SK-N-SH (cell line): ENCODE data around the gene TWNK. TPM values are rescaled to one million over a fixed set of nuclear protein-coding genes. Genes with fewer than 3 reads are reported as not detected.

ENCODE experiments used
- CTCF ChIA-PET: fragments of 300-600, 350-600 bp; formaldehyde crosslinking; extraction: SDS; loops from one replicate; lab custom pipeline; 2021; lab: Yijun Ruan, JAX
- POLR2A ChIA-PET: fragments of 350-600 bp; sonication (Branson Sonifier 250); formaldehyde crosslinking; extraction: SDS; loops from one replicate; lab custom pipeline; 2020; ENCODE audit warnings: antibody characterized with exemption, inconsistent platforms; lab: Yijun Ruan, JAX
- DNase-seq: peaks from one replicate; pipeline ENCODE4 v3.0.0; 2012
- H2AFZ ChIP-seq: fragments of 200-600 bp; sonication (generic); 2 replicates; pipeline ENCODE4 v1.8.1; 2016; ENCODE audit warnings: antibody characterized with exemption, mild to moderate bottlenecking, low read depth
- H3F3A ChIP-seq: fragments of 200-600 bp; sonication (generic); replicated peaks from 2 replicates; pipeline ENCODE3; 2016; ENCODE audit warnings: antibody characterized with exemption, mild to moderate bottlenecking; ENCODE audit not compliant: insufficient read depth
- H3K27ac ChIP-seq, 2 experiments: fragments of 200-500 bp in 1 of 2; fragments of 200-600 bp in 1 of 2; sonication (Bioruptor generic) in 1 of 2; sonication (generic), shearing (Covaris generic) in 1 of 2; 2 replicates each; pipeline versions ENCODE4 v1.5.1 to v1.6.1; 2014 to 2016; ENCODE audit warnings: low read depth in 2 of 2, inconsistent platforms in 1 of 2, low read length in 1 of 2, mild to moderate bottlenecking in 1 of 2, mixed read lengths in 1 of 2
- H3K27me3 ChIP-seq: fragments of 200-600 bp; sonication (generic), shearing (Covaris generic); 2 replicates; pipeline ENCODE4 v1.6.1; 2016; ENCODE audit warnings: mixed run types; ENCODE audit not compliant: insufficient read depth
- H3K36me3 ChIP-seq, 2 experiments: fragments of 200-500 bp in 1 of 2; fragments of 200-600 bp in 1 of 2; sonication (Bioruptor generic) in 1 of 2; sonication (generic) in 1 of 2; replicated peaks in 1 of 2; 2 replicates each; pipeline versions ENCODE3 to v1.5.1; 2014 to 2016; ENCODE audit warnings: low read length in 1 of 2, mild to moderate bottlenecking in 1 of 2; ENCODE audit not compliant: insufficient read depth in 2 of 2, control insufficient read depth in 1 of 2
- H3K4me1 ChIP-seq, 2 experiments: fragments of 200-500 bp in 1 of 2; fragments of 200-600 bp in 1 of 2; sonication (Bioruptor generic) in 1 of 2; sonication (generic), shearing (Covaris generic) in 1 of 2; 2 replicates each; pipeline versions ENCODE4 v1.5.1 to v1.6.1; 2014 to 2016; ENCODE audit warnings: low read depth in 1 of 2, low read length in 1 of 2, mixed run types in 1 of 2; ENCODE audit not compliant: insufficient read depth in 2 of 2, control insufficient read depth in 1 of 2
- H3K4me2 ChIP-seq: fragments of 200-600 bp; sonication (generic), shearing (Covaris generic); 2 replicates; pipeline ENCODE4 v1.6.1; 2017; ENCODE audit warnings: mixed run types
- H3K4me3 ChIP-seq, 2 experiments: fragments of 200-500 bp in 1 of 2; fragments of 200-600 bp in 1 of 2; sonication (Bioruptor generic) in 1 of 2; sonication (generic), shearing (Covaris generic) in 1 of 2; 2 replicates each; pipeline versions ENCODE4 v1.5.1 to v1.8.1; 2014 to 2016; ENCODE audit warnings: low read depth in 2 of 2, inconsistent platforms in 1 of 2, low read length in 1 of 2, mild to moderate bottlenecking in 1 of 2, mixed read lengths in 1 of 2, moderate library complexity in 1 of 2
- H3K79me2 ChIP-seq: fragments of 200-600 bp; sonication (generic); 2 replicates; pipeline ENCODE4 v1.8.1; 2017; ENCODE audit warnings: mild to moderate bottlenecking; ENCODE audit not compliant: insufficient read depth
- H3K9ac ChIP-seq: fragments of 200-600 bp; sonication (generic); 2 replicates; pipeline ENCODE4 v1.6.1; 2017; ENCODE audit warnings: mixed run types
- H3K9me2 ChIP-seq: fragments of 200-600 bp; sonication (generic); 2 replicates; pipeline ENCODE4 v1.6.1; 2017; ENCODE audit warnings: mixed run types
- H3K9me3 ChIP-seq: fragments of 200-600 bp; sonication (generic); 2 replicates; pipeline ENCODE4 v1.6.1; 2017; ENCODE audit warnings: mixed run types, mild to moderate bottlenecking, moderate library complexity
- H4K20me1 ChIP-seq: fragments of 200-600 bp; sonication (generic); 2 replicates; pipeline ENCODE4 v1.6.1; 2017; ENCODE audit warnings: mild to moderate bottlenecking, mixed run types; ENCODE audit not compliant: insufficient read depth
- ELF1 ChIP-seq: IDR thresholded peaks from 2 replicates; pipeline ENCODE4 v1.4.0; 2012
- EP300 ChIP-seq, 2 experiments: IDR thresholded peaks; 2 replicates each; pipeline versions ENCODE4 v1.4.0 to v1.6.1; 2012; ENCODE audit warnings: borderline replicate concordance in 1 of 2, low read depth in 1 of 2, low read length in 1 of 2
- EZH2phosphoT487 ChIP-seq: fragments of 200-600 bp; sonication (generic); IDR thresholded peaks from 2 replicates; pipeline ENCODE4 v1.6.1; 2017; ENCODE audit warnings: low read depth, mixed run types, mild to moderate bottlenecking, antibody characterized with exemption, moderate library complexity, borderline replicate concordance
- FOSL2 ChIP-seq: IDR thresholded peaks from 2 replicates; pipeline ENCODE4 v1.4.0; 2012; ENCODE audit warnings: low read depth, mild to moderate bottlenecking, moderate library complexity, borderline replicate concordance
- FOXJ3 ChIP-seq: sonication (generic); formaldehyde crosslinking; IDR thresholded peaks from 2 replicates; pipeline ENCODE4 v1.5.1; 2020; ENCODE audit warnings: mild to moderate bottlenecking, missing genetic modification reagents
- GABPA ChIP-seq: IDR thresholded peaks from 2 replicates; pipeline ENCODE4 v1.4.0; 2012; ENCODE audit warnings: low read depth, mild to moderate bottlenecking
- MXI1 ChIP-seq: IDR thresholded peaks from 2 replicates; pipeline ENCODE4 v1.6.1; 2012; ENCODE audit warnings: mild to moderate bottlenecking, low read depth, low read length, improper control_type of control experiment
- PBX3 ChIP-seq: IDR thresholded peaks from 2 replicates; pipeline ENCODE4; 2012
- RAD21 ChIP-seq: IDR thresholded peaks from 2 replicates; pipeline ENCODE4 v1.6.1; 2012; ENCODE audit warnings: mild to moderate bottlenecking, low read length
- REST ChIP-seq: IDR thresholded peaks from 2 replicates; pipeline ENCODE4 v1.6.1; 2012; ENCODE audit warnings: mild to moderate bottlenecking, low read depth, low read length, moderate library complexity
- SIN3A ChIP-seq: IDR thresholded peaks from 2 replicates; pipeline ENCODE4 v1.6.1; 2012; ENCODE audit warnings: low read depth, mild to moderate bottlenecking, low read length, moderate library complexity, borderline replicate concordance
- TAF1 ChIP-seq: IDR thresholded peaks from 2 replicates; pipeline ENCODE4 v1.6.1; 2012; ENCODE audit warnings: low read depth, mild to moderate bottlenecking, low read length, moderate library complexity, borderline replicate concordance
- TCF12 ChIP-seq: IDR thresholded peaks from 2 replicates; pipeline ENCODE4 v1.4.0; 2012
- TEAD4 ChIP-seq: IDR thresholded peaks from 2 replicates; pipeline ENCODE4 v1.4.0; 2012; ENCODE audit warnings: mild to moderate bottlenecking, borderline replicate concordance; ENCODE audit not compliant: insufficient read depth
- YY1 ChIP-seq: IDR thresholded peaks from 2 replicates; pipeline ENCODE4 v1.4.0; 2012; ENCODE audit warnings: low read depth, mild to moderate bottlenecking
- WGBS: methylation state at CpG from one replicate; pipeline ENCODE4 v1.1.6; 2017; ENCODE audit warnings: low lambda C conversion rate; 5-methylcytosine and 5-hydroxymethylcytosine counted together
- polyA plus RNA-seq, 3 experiments: library from polyadenylated mRNA; depleted of rRNA; stranded (reverse); fragments of >200 nt; gene quantifications; 2 replicates each; pipeline ENCODE4 v1.2.3, GENCODE V29; 2012
- TF ChIP-seq, protein P1 (sequence below): IDR thresholded peaks from 2 replicates; pipeline ENCODE4 v1.4.0; 2012; ENCODE audit warnings: low read depth
- TF ChIP-seq, protein P2 (sequence below): IDR thresholded peaks from 2 replicates; pipeline ENCODE4 v1.4.0; 2012; ENCODE audit warnings: low read depth, borderline replicate concordance
- TF ChIP-seq, protein P3 (sequence below): fragments of 150-350 bp; IDR thresholded peaks from 2 replicates; pipeline ENCODE4 v1.6.1; 2017; ENCODE audit warnings: antibody characterized with exemption, low read length, low read depth, borderline replicate concordance

TWNK gene
- polyA plus RNA-seq, 1 of the 3 experiments (the other 2 are of a cell fraction), result 16.4 TPM

GRCh38 chr10:100945754-100946153 lies 41.6 kb upstream of the TWNK start:
- no peaks in the 10 kb centered on the region for H3K27me3 ChIP-seq
- no peaks in the 10 kb centered on the region for H4K20me1 ChIP-seq
- H3K36me3 ChIP-seq, result peaks cover 76 to 77% of the 10 kb centered on the region in 2 experiments
- no peak overlapping the region for H2AFZ ChIP-seq
- no peaks in the 10 kb centered on the region for H3K9me3 ChIP-seq
- no peak overlapping the region for H3K27ac ChIP-seq
- no peak overlapping the region for H3K9ac ChIP-seq
- H3K79me2 ChIP-seq, result 0 out of 2 replicates have a peak, but pooled peaks cover 2% of the 10 kb centered on the region
- no peak overlapping the region for H3K4me2 ChIP-seq
- TF ChIP-seq, protein P1, sequence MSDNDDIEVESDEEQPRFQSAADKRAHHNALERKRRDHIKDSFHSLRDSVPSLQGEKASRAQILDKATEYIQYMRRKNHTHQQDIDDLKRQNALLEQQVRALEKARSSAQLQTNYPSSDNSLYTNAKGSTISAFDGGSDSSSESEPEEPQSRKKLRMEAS, result no peak
- TF ChIP-seq TAF1 (no peak), EZH2phosphoT487 (no peak), PBX3 (no peak), TEAD4 (no peak), FOSL2 (no peak), MXI1 (no peak), EP300 (IDR thresholded peaks at IDR 0.05; ENCODE audit: borderline replicate concordance in 1 of 2, low read depth in 1 of 2, low read length in 1 of 2) (no peak), YY1 (no peak), RAD21 (no peak)
- TF ChIP-seq, protein P2, sequence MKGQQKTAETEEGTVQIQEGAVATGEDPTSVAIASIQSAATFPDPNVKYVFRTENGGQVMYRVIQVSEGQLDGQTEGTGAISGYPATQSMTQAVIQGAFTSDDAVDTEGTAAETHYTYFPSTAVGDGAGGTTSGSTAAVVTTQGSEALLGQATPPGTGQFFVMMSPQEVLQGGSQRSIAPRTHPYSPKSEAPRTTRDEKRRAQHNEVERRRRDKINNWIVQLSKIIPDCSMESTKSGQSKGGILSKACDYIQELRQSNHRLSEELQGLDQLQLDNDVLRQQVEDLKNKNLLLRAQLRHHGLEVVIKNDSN, result no peak
- H3F3A ChIP-seq, result peaks cover 9% of the 10 kb centered on the region
- no peak overlapping the region for H3K4me3 ChIP-seq
- no peaks in the 10 kb centered on the region for H3K9me2 ChIP-seq
- ChIA-PET CTCF (interaction anchor here (1.1 kb wide), 1 partner anchor 11 kb away, joined by 3 read pairs; no protein-coding TSS in a partner anchor), POLR2A (no interaction called here)
- H3K4me1 ChIP-seq, result no peaks in the 10 kb centered on the region
- no peak for DNase-seq

GRCh38 chr10:100948916-100949315 lies 38.4 kb upstream of the TWNK start:
- Histone ChIP-seq H2AFZ (no peak overlapping the region), H3K27ac (no peak overlapping the region), H3K9ac (no peak overlapping the region), H3K9me3 (no peaks in the 10 kb centered on the region), H4K20me1 (no peaks in the 10 kb centered on the region)
- POLR2A ChIA-PET, result no interaction called here
- no peak for TF ChIP-seq SIN3A
- TF ChIP-seq REST, result no peak
- TF ChIP-seq, protein P1, result no peak
- TF ChIP-seq GABPA, result no peak
- TF ChIP-seq, protein P3, sequence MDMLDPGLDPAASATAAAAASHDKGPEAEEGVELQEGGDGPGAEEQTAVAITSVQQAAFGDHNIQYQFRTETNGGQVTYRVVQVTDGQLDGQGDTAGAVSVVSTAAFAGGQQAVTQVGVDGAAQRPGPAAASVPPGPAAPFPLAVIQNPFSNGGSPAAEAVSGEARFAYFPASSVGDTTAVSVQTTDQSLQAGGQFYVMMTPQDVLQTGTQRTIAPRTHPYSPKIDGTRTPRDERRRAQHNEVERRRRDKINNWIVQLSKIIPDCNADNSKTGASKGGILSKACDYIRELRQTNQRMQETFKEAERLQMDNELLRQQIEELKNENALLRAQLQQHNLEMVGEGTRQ, result no peak
- no peak for TF ChIP-seq FOXJ3
- TF ChIP-seq MXI1, result no peak
- no peak for TF ChIP-seq TCF12
- TF ChIP-seq ELF1, result no peak
- TF ChIP-seq, all 33 proteins: peak for 0
- H3K4me1 ChIP-seq, result no peaks in the 10 kb centered on the region
- CTCF ChIA-PET, result interaction anchor here (1.9 to 2.1 kb wide), 2 partner anchors 15 to 28 kb away, joined by 4 to 7 read pairs; no protein-coding TSS in a partner anchor
- no peaks in the 10 kb centered on the region for H3K27me3 ChIP-seq
- H3K36me3 ChIP-seq, result peaks cover 58 to 79% of the 10 kb centered on the region in 2 experiments
- peaks cover 9% of the 10 kb centered on the region for H3F3A ChIP-seq
- no peak for DNase-seq
- 96% methylated on average over 3 of the region's 3 CpGs for WGBS
- H3K9me2 ChIP-seq, result no peaks in the 10 kb centered on the region
- H3K4me3 ChIP-seq, result no peak overlapping the region
- no peak overlapping the region for H3K4me2 ChIP-seq
- 0 out of 2 replicates have a peak, but pooled peaks cover 2% of the 10 kb centered on the region for H3K79me2 ChIP-seq
